Measurements from ENCODE around the gene LRRC3. TPM values are rescaled to one million over a fixed set of nuclear protein-coding genes. Genes with fewer than 3 reads are reported as not detected.

Gene LRRC3
- polyA plus RNA-seq, 1 experiment: 0.10 TPM

GRCh38 chr21:44424608-44425306, 30.6 kb upstream of the LRRC3 start:
- Histone ChIP-seq H3K9me3 (ENCODE audit: control insufficient read depth, insufficient read depth, low read length) (peaks cover 79% of the 10 kb centered on the region), H3K4me3 (ENCODE audit: low read depth, low read length) (no peak overlapping the region), H3K27ac (ENCODE audit: low read depth, low read length) (no peak overlapping the region), H3K27me3 (ENCODE audit: control insufficient read depth, insufficient read depth, low read length) (no peaks in the 10 kb centered on the region)
- DNase-seq (ENCODE audit: low read depth, low spot score): no peak
- CTCF ChIA-PET: no interaction called here
- TF ChIP-seq, protein P1, sequence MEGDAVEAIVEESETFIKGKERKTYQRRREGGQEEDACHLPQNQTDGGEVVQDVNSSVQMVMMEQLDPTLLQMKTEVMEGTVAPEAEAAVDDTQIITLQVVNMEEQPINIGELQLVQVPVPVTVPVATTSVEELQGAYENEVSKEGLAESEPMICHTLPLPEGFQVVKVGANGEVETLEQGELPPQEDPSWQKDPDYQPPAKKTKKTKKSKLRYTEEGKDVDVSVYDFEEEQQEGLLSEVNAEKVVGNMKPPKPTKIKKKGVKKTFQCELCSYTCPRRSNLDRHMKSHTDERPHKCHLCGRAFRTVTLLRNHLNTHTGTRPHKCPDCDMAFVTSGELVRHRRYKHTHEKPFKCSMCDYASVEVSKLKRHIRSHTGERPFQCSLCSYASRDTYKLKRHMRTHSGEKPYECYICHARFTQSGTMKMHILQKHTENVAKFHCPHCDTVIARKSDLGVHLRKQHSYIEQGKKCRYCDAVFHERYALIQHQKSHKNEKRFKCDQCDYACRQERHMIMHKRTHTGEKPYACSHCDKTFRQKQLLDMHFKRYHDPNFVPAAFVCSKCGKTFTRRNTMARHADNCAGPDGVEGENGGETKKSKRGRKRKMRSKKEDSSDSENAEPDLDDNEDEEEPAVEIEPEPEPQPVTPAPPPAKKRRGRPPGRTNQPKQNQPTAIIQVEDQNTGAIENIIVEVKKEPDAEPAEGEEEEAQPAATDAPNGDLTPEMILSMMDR (IDR thresholded peaks at IDR 0.05; ENCODE audit: low read depth, low read length): no peak
- POLR2A ChIA-PET: no interaction called here

GRCh38 chr21:44425307-44425894, 29.9 kb upstream of the LRRC3 start:
- DNase-seq (ENCODE audit: low read depth, low spot score): no peak
- ChIA-PET POLR2A (no interaction called here), CTCF (no interaction called here)
- no peak overlapping the region for H3K27ac ChIP-seq (ENCODE audit: low read depth, low read length)
- no peaks in the 10 kb centered on the region for H3K27me3 ChIP-seq (ENCODE audit: control insufficient read depth, insufficient read depth, low read length)
- no peak overlapping the region for H3K4me3 ChIP-seq (ENCODE audit: low read depth, low read length)
- TF ChIP-seq, protein P1 (IDR thresholded peaks at IDR 0.05; ENCODE audit: low read depth, low read length): no peak
- H3K9me3 ChIP-seq (ENCODE audit: control insufficient read depth, insufficient read depth, low read length): peaks cover 72% of the 10 kb centered on the region

- CTCF ChIA-PET: interaction anchor here (0.6 kb wide), 1 partner anchor 87 kb away, joined by 5 read pairs; the partner anchor contains the start of gene CFAP410
- peaks cover 66% of the 10 kb centered on the region for H3K9me3 ChIP-seq (ENCODE audit: control insufficient read depth, insufficient read depth, low read length)
- no peak overlapping the region for H3K4me3 ChIP-seq (ENCODE audit: low read depth, low read length)
- no peaks in the 10 kb centered on the region for H3K27me3 ChIP-seq (ENCODE audit: control insufficient read depth, insufficient read depth, low read length)
- TF ChIP-seq, protein P1 (IDR thresholded peaks at IDR 0.05; ENCODE audit: low read depth, low read length): no peak
- POLR2A ChIA-PET: no interaction called here
- DNase-seq (ENCODE audit: low read depth, low spot score): no peak
- H3K27ac ChIP-seq (ENCODE audit: low read depth, low read length): no peak overlapping the region
These were observed 29.2 kb upstream of the LRRC3 start for GRCh38 chr21:44425895-44426662.

GRCh38 chr21:44426663-44427191, 28.6 kb upstream of the LRRC3 start:
- TF ChIP-seq, protein P1 (IDR thresholded peaks at IDR 0.05; ENCODE audit: low read depth, low read length): no peak
- H3K4me3 ChIP-seq (ENCODE audit: low read depth, low read length): no peak overlapping the region
- ChIA-PET POLR2A (no interaction called here), CTCF (interaction anchor here (0.6 kb wide), 1 partner anchor 88 kb away, joined by 5 read pairs; the partner anchor contains the start of gene CFAP410)
- DNase-seq (ENCODE audit: low read depth, low spot score): no peak
- no peaks in the 10 kb centered on the region for H3K27me3 ChIP-seq (ENCODE audit: control insufficient read depth, insufficient read depth, low read length)
- H3K27ac ChIP-seq (ENCODE audit: low read depth, low read length): no peak overlapping the region
- peaks cover 66% of the 10 kb centered on the region for H3K9me3 ChIP-seq (ENCODE audit: control insufficient read depth, insufficient read depth, low read length)

Data from AG04450 (cell line).